Measurements from ENCODE around the gene HLTF. TPM values are rescaled to one million over a fixed set of nuclear protein-coding genes. Genes with fewer than 3 reads are reported as not detected.

HLTF gene
- total and polyA plus RNA-seq, 2 of the 4 experiments (the other 2 are of a cell fraction): 12.6 to 39.1 TPM

GRCh38 chr3:149010504-149010951, 75.8 kb downstream of the HLTF start:
- in situ Hi-C loops (cut with MboI; ENCODE audit: low sequenced_read_pairs): no loop called here
- WGBS, 2 experiments (ENCODE audit: extremely low coverage in 2 of 2, insufficient read length in 1 of 2): no CpG with 5 or more reads among the region's 6 CpGs
- POLR2A ChIA-PET (ENCODE audit: unreplicated experiment): no interaction called here

More at GRCh38 chr3:149010504-149010951, 75.8 kb downstream of the HLTF start:
- peaks cover 28 to 66% of the 10 kb centered on the region in 2 experiments for H3K79me1 ChIP-seq (ENCODE audit: low read depth in 1 of 2, low read length in 2 of 2)
- 0 out of 3 replicates have a peak overlapping the region, but pooled peaks have one; percentile 33 for H2BK15ac ChIP-seq (ENCODE audit: low read depth, low read length)
- no peaks in the 10 kb centered on the region for H3K27me3 ChIP-seq (ENCODE audit: control insufficient read depth, insufficient read depth, low read length)
- no peak overlapping the region for H2AFZ ChIP-seq (replicated peaks; ENCODE audit: low read length, poor library complexity)
- no peak overlapping the region for H3K14ac ChIP-seq (replicated peaks; ENCODE audit: low read depth, low read length)
- intact Hi-C loops (cut with micrococcal nuclease) (no loop called here), dilution Hi-C loops (cut with HindIII; ENCODE audit: low sequenced_read_pairs, unreplicated experiment) (no loop called here)
- DNase-seq (peak; percentile 87), ATAC-seq (ENCODE audit: low read depth) (peak; percentile 84)
- H3K4me2 ChIP-seq (ENCODE audit: low read depth, low read length): peak overlapping the region; percentile 44; the same call in 1 of the 2 replicates
- H2BK5ac ChIP-seq (ENCODE audit: low read depth, low read length, poor library complexity, severe bottlenecking): peak overlapping the region; percentile 91
- peak overlapping the region; percentile 31; the same call in 1 of the 2 replicates for H2AK5ac ChIP-seq (ENCODE audit: low read depth, low read length)
- peak overlapping the region; percentile 74; the same call in 1 of the 2 replicates for H3K18ac ChIP-seq (ENCODE audit: low read depth, low read length)
- CTCF ChIA-PET: no interaction called here
- no peak overlapping the region for H3K4me3 ChIP-seq (ENCODE audit: insufficient read depth, low read depth, low read length)
- H3K36me3 ChIP-seq (ENCODE audit: control insufficient read depth, insufficient read depth, low read length): peaks cover 21% of the 10 kb centered on the region
- H2AK9ac ChIP-seq (replicated peaks; ENCODE audit: low read depth, low read length, poor library complexity): no peak overlapping the region
- peak overlapping the region; percentile 21 for H3K4ac ChIP-seq (ENCODE audit: low read depth, low read length)
- H4K20me1 ChIP-seq (ENCODE audit: insufficient read depth, low read length): no peaks in the 10 kb centered on the region
- peaks cover 24% of the 10 kb centered on the region for H3K4me1 ChIP-seq (ENCODE audit: control insufficient read depth, insufficient read depth, low read length)
- H3K23ac ChIP-seq (ENCODE audit: low read depth, low read length): peak overlapping the region; percentile 37; the same call in 1 of the 2 replicates
- no peak overlapping the region; the same call in 1 of the 2 replicates for H3K9ac ChIP-seq (ENCODE audit: low read depth, low read length)
- H4K8ac ChIP-seq (ENCODE audit: low read depth in 2 of 2, low read length in 2 of 2): 0 out of 4 replicates have a peak overlapping the region, but pooled peaks of 1 of the 2 experiments have one; percentile 65
- H2BK120ac ChIP-seq (ENCODE audit: low read depth, low read length): peak overlapping the region; percentile 83; the same call in 1 of the 2 replicates
- H3K9me1 ChIP-seq (ENCODE audit: insufficient read depth, low read length): peaks cover 31% of the 10 kb centered on the region
- peak overlapping the region; percentile 74; the same call in 1 of the 2 replicates for H2BK20ac ChIP-seq (ENCODE audit: low read depth, low read length)
- peak overlapping the region; percentile 44; the same call in 1 of the 2 replicates for H3K27ac ChIP-seq (ENCODE audit: insufficient read depth, low read length)
- BruUV-seq (replicated peaks): no TSS peak
- peak overlapping the region; percentile 65 for H4K91ac ChIP-seq (ENCODE audit: insufficient read depth, low read depth, low read length)
- peak; percentile 23; the same call in 1 of the 2 replicates for TF ChIP-seq MAFK (IDR thresholded peaks at IDR 0.05; ENCODE audit: low read depth, low read length)
- TF ChIP-seq CTCF (conservative IDR thresholded peaks at IDR 0.05; ENCODE audit: low read depth, low read length): no peak
- no peak for TF ChIP-seq BHLHE40 (IDR thresholded peaks at IDR 0.05; ENCODE audit: low read depth, low read length)
- peak; percentile 48 for TF ChIP-seq FOS (IDR thresholded peaks at IDR 0.05; ENCODE audit: low read depth, low read length)
- TF ChIP-seq MXI1 (IDR thresholded peaks at IDR 0.05; ENCODE audit: borderline replicate concordance, low read depth, low read length): no peak
- H3K56ac ChIP-seq (ENCODE audit: extremely low read depth, insufficient read depth, low read length): no peak overlapping the region
- no peaks in the 10 kb centered on the region for H3K9me3 ChIP-seq (ENCODE audit: control insufficient read depth, insufficient read depth, low read length)
- H4K5ac ChIP-seq (ENCODE audit: low read depth, low read length): no peak overlapping the region; the same call in 1 of the 2 replicates

Measured in IMR-90 (cell line).